Coronary artery (tissue), 2 donors: Measurements from ENCODE around the gene PARVA.

Experiments used
- DNase-seq: peaks from one replicate; pipeline ENCODE4 v3.0.0-alpha.2; 2017; ENCODE audit warnings: low spot score
- H3K27ac ChIP-seq, 2 donors: fragments of 200-600 bp; sonication (generic); one replicate each; pipeline ENCODE4 v1.5.1; 2016 to 2019
- H3K4me3 ChIP-seq: fragments of 200-600 bp; sonication (generic); 2 replicates; pipeline ENCODE4 v1.5.1; 2016; ENCODE audit warnings: mild to moderate bottlenecking, moderate library complexity
- TF ChIP-seq, protein P1 (sequence below): fragments of 200-600 bp; sonication (generic); IDR thresholded peaks from one replicate; pipeline ENCODE4 v1.5.1; 2019; ENCODE audit warnings: antibody characterized with exemption

Gene PARVA

DNA sequence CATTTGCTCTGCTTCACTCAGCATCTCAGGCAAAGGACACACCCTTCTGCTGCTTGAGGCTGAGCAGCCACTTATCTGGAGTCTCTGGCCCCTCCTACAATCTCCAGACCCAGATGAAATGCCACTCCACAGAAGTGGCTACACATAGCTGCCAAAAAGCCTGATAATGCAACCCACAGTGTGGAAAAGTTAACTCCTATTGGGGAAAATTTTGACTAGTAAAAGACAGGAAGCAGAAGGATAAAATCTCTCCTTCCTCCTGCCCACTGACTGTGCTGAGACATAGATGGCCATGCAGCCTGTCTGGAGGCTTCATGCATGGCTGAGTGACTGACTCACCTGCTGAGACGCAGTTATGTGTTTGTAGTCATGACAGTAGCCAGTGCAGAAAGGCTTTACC lies 204.6 kb downstream of the PARVA start:
- H3K27ac ChIP-seq: no peak overlapping the region
- no peak for DNase-seq
- TF ChIP-seq, protein P1, sequence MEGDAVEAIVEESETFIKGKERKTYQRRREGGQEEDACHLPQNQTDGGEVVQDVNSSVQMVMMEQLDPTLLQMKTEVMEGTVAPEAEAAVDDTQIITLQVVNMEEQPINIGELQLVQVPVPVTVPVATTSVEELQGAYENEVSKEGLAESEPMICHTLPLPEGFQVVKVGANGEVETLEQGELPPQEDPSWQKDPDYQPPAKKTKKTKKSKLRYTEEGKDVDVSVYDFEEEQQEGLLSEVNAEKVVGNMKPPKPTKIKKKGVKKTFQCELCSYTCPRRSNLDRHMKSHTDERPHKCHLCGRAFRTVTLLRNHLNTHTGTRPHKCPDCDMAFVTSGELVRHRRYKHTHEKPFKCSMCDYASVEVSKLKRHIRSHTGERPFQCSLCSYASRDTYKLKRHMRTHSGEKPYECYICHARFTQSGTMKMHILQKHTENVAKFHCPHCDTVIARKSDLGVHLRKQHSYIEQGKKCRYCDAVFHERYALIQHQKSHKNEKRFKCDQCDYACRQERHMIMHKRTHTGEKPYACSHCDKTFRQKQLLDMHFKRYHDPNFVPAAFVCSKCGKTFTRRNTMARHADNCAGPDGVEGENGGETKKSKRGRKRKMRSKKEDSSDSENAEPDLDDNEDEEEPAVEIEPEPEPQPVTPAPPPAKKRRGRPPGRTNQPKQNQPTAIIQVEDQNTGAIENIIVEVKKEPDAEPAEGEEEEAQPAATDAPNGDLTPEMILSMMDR: no peak
- no peak overlapping the region for H3K4me3 ChIP-seq
